T47D (cell line): ENCODE measurements around the gene NCAM1.
"Not testable (repeated sequence)": the region's sequence is repeated elsewhere in the genome, so short reads cannot be mapped to it uniquely, and the experiment has no call there.

Experiments used
- DNase-seq, 2 experiments: peaks; one replicate each; pipeline versions ENCODE4 v3.0.0 to v3.0.0-alpha.2; 2011 to 2012; ENCODE audit warnings: low read depth in 1 of 2, low spot score in 1 of 2
- JUND ChIP-seq: IDR thresholded peaks from 2 replicates; pipeline ENCODE4 v1.6.1; 2012; ENCODE audit warnings: low read depth
- in situ Hi-C: cut with HindIII; loops from 2 replicates; pipeline ENCODE4 v1.10.0; 2016; ENCODE audit warnings: low sequenced_read_pairs, low pct_unique_long_range_greater_than_20kb

Gene NCAM1

DNA sequence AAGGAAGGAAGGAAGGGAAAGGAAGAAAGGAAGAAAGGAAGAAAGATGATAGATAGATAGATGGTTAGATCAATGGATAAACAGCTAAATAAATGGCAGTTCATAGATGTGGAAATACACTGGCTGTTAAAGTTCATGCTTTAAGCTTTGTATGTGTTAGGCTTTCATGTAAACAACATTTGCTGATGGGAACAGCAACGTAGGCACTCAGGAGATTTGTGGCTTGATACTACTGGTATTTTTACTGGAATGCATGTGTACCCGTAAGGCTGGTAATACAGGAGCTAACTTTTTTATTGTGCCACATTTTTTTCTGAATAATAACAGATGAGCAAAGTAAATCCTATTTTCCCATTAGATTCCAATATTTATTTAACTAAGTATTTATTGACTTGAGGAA, 85.6 kb downstream of the NCAM1 start:
- TF ChIP-seq JUND = no peak
- in situ Hi-C loops = no loop called here
- DNase-seq = no peak

DNA sequence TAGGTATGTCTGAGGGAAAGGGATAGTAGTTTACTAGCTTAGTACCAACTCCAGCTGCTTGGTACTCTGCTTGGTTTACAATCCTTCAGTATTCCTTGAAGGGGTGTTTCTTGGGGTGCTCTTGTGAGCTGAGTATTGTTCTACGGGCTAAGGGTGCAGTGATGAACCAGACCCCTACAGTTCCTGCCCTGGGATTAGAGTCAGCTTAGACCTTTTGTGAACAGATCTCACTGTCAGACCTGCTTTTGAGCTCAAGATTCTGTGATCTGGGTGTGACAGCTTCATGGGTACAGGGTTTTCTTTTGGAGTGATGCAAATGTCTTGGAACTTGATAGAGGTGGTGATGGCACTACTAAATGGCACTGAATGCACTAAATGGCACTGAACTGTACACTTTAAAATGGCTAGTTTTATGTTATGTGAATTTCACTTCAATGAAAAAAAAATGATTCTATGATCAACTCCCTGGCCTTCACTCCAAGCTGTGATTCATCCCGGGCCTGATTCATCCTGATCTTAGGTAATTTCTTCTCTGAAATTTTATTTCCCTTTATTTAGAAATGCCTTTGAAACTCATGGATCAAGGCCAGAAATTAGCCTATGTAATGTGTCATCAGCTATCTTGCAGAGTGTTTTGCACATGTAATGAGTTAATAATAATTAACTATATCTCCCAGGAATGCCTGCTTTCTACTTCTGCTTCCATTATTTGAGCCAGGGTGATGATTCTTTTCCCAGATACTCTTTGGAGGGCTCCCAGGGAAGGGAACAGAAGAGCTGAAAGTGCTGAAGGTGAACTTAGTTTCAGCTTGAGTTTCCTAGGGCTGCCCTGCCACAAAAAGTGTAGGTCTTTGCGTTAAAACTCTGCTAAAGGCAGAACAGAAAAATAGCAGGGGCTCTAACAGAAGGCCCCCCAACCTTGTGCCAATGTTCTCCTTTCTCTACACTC, 87.9 kb downstream of the NCAM1 start:
- no peak for DNase-seq
- TF ChIP-seq JUND = no peak
- in situ Hi-C loops = no loop called here

DNA sequence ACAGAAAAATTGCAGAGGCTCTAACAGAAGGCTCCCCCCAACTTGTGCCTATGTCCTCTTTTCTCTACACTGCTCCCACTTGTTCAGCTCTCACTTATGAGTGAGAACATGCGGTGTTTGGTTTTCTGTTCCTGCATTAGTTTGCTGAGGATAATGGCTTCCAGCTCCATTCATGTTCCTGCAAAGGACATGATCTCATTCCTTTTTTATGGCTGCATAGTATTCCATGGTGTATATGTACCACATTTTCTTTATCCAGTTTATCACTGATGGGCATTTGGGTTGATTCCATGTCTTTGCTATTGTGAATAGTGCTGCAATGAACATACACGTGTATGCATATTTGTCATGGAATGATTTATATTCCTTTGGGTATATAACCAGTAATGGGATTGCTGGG, 91.8 kb downstream of the NCAM1 start:
- in situ Hi-C loops = not testable (repeated sequence)

DNA sequence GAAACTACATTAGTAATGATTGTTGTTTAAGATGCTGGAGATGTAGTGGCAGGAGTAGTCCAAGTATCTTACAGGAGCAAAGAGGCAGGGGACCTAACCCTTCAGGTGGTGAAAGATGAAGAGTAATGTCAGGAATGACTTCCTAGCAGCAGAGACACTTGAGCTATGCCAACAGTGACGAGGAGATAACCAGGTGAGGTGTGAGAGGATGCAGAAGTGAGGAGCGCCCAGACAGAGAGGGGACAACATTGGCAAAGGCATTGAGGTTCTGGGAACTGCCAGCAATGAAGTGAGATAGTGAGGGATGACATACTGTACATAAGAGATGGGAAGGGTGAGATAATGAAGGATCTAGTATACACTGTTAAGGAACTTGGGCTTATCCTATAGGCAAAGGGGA, 95.8 kb downstream of the NCAM1 start:
- in situ Hi-C loops = no loop called here
- DNase-seq = no peak
- no peak for TF ChIP-seq JUND

More for the DNA sequence above, 91.8 kb downstream of the NCAM1 start:
- not testable (repeated sequence) for DNase-seq

DNA sequence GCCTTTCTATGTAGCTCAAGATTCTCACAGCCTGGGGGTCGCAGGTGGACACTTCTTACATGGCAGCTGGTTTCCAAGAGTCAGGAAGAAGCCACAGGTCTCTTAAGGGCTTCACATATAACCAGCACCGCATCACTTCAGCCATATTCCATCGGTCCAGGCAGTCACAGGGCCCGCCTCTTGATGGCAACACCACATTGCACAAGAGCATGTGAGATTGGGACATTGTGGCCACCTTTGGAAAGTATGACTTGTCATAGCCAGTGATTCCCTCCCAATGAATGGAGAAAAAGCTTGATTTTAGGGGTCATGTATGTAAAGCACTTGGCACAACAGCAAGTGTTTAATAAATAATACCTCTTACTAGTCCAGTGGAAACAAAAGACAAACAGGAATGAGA, 98.3 kb downstream of the NCAM1 start:
- DNase-seq = no peak
- TF ChIP-seq JUND = no peak
- in situ Hi-C loops = no loop called here

DNA sequence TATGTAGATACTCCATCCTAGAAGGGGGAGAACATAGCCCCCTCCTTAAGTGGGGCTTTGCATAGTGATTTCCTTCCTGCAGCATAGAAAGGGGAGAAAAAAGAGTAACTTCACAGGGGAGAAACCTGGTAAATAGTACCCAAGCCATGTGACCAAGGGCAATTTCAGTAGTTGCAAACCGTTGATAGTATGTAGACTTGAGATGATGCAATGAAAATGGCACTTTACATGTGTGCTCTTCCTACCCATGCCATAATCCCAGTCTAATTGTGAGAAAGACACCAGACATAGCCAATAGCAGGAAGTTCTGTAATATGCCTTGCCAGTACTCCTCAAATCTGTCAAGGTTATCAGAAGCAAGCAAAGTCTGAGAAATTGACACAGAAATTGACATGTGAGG, 104.1 kb downstream of the NCAM1 start:
- no peak for TF ChIP-seq JUND
- in situ Hi-C loops = no loop called here
- DNase-seq = no peak

DNA sequence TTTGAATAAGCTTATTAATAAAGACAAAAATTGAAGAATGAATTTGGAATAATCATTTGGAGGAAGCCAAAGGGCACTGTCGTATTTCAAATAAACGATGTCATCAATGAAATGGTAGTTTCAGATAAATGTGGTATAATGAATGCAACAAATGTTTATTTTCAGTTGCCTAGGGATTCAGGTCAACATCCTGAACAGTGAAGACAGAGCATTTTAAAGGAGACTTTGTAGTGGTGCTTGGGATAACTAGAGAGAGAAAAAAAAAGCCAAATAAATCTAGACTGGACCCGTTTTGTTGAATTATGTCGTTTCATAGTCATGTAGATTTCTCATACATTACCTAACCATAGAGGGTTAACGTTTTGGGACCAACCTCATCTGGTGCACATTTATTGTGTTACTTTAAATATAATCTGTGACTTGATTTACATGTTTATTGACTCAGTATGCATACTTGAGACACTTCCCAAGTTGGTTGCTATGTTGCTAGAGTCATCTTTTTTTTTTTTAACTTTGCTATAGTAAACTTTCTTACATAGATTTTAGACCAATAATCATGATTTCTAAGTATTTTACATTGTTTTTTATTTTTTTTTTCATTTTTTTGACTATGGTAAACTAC, 111.1 kb downstream of the NCAM1 start:
- in situ Hi-C loops = no loop called here
- TF ChIP-seq JUND = no peak

DNA sequence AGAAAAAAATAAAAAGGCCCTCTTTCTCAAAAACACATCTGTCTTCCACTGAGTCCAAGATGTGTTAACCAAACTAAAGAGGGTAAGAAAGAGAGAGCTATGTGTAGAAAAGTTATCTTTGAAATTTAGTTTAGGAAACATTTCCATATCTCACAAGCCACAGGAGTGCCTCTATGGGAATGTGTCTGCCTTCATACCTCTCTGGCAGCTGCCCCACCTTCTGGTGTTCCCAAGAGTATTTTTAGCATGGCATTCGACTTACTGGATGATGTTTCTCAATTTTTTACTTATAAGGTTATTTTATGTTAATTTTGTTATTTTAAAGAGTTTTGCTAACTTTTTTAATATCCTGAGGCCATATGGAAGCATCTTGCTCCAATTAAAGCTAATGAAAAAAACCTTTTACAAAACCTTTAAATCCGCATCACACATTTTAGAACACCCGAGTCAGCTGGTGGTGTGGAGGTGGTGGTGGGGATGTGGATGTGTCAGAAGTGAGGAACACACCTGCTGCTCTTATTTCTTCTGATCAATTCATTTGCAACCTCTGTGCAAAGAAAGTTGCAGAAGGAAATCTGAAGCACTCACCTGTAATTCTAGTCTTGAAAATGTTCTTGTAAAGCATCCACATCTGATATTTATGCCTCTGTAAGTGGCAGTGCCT, 112.2 kb downstream of the NCAM1 start:
- in situ Hi-C loops = no loop called here
- no peak for DNase-seq
- no peak for TF ChIP-seq JUND

More for the DNA sequence above, 111.1 kb downstream of the NCAM1 start:
- no peak for DNase-seq

DNA sequence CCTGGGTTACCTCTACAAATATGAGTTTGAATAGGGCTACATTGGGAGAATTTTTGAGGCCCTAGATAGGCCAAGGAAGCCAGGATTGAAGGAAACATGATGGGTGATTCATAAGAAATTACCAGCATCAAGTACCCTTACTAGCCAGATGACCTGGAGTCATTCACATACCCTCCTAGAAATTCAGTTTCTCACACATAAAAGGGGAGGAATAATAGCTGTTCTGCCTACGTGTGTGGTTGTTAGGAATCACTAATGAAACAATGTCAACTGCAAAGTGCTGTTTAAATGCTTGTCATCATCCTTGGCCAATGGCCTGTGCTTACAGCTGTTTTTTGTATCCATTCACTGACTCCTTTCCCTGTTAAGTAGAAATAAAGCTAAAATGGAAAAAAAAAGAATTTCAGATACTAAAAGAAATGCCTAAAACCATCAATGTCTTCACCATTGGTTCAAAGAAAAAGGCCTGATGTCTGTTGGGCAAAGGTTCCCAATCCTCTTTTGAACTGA, 114.4 kb downstream of the NCAM1 start:
- no peak for TF ChIP-seq JUND
- DNase-seq = no peak
- in situ Hi-C loops = no loop called here

DNA sequence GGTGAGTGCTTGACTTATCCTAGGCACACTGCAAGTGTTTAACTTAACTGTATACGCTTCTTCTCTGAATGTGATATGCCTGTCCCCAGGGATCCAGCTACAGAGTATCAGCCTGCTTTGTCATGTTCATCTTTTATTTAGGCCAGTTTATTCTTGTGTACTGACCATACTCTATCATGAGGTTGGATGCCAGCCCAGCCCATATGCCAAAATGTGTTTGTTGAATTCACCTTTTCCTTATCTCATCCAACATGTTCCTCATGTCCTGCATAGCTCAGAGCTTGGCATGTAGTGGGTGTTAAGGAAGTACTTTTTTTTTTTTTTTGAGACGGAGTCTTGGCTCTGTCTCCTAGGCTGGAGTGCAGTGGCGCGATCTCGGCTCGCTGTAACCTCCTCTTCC, 116.2 kb downstream of the NCAM1 start:
- TF ChIP-seq JUND = no peak

DNA sequence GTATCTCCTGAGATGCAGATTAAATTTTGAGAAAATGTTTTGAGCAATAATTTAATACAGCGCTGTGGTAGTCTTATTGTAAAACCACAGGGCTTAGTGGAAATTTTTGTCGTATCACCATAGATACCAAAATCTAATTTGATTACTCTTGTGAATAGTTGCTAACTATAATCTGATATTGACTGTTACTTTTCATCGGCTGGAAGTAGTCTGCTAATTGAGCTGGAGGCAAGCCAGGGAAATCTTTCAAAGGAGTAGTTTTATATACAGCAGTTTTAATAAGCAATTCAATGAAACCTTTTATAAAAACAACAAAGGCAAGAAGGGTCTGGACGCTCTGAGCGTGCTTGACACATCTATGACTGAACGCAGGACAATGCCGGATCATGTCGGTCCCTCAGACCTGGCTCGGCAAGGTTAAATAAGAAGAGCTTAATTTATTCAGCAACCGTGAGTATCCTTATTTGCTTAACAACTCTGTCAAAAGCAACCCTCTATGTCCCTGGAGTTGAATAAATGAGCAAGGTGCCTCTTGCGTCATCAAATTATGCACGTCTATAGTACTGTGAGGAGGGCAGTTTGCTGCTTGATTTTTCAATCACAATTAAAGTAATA, 121.2 kb downstream of the NCAM1 start:
- no peak for TF ChIP-seq JUND
- in situ Hi-C loops = no loop called here
- no peak for DNase-seq

More for the DNA sequence above, 116.2 kb downstream of the NCAM1 start:
- in situ Hi-C loops = no loop called here
- no peak for DNase-seq

DNA sequence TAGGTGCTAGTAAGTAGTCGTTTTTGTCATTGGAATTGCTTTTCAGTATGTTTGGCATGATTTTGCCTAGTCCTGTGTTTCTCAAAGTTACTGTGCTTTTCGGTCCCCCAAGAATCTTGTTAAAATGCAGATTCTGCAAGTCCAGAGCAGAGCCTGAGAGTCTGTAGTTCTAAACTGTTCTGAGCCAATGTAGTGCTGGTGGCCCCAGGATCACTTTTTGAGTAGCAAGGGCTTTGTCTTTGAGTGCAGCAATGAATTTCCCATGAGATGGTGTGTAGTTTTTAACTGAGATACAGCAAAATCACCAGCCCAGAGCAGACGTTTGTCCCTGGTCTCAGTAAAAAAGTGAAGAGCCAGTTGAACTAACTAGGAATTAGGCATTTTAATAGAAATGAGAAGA, 122.4 kb downstream of the NCAM1 start:
- TF ChIP-seq JUND = no peak
- in situ Hi-C loops = no loop called here
- DNase-seq = no peak
